ENCODE measurements around the gene CHRM5.

The CHRM5 gene

DNA sequence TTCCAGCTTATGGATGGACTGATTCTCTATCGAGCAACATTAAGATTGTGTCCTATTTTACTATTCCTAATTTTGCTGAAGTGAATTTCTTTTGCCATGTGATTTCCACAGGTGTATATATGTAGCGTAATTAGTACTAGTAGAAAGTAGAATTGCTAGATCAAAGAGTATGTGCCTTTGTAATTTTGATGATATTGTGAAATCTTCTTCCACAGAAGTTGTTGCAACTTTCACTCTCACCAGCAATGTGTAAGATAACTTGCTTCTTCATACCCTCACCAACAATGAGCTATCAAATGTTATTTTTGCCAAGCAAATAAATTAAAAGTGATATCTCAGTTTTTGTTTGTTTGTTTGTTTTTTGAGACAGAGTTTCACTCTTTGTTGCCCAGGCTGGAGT, 139.0 kb downstream of the CHRM5 start:
- Mint-ChIP-seq H3K4me1 (peaks cover 3% of the 10 kb centered on the region), H3K4me3 (no peak overlapping the region), H3K27me3 (ENCODE audit: low read depth, poor library complexity) (peaks cover 13% of the 10 kb centered on the region), H3K27ac (no peak overlapping the region), H3K9me3 (peaks cover 11% of the 10 kb centered on the region), H3K36me3 (ENCODE audit: low read depth) (peaks cover 17% of the 10 kb centered on the region)
- TF ChIP-seq CTCF (IDR thresholded peaks at IDR 0.05) = no peak
- no peak for DNase-seq

GRCh38 chr15:34109797-34110663, 141.7 kb downstream of the CHRM5 start:
- no peak overlapping the region for H3K4me3 Mint-ChIP-seq
- peaks cover 3% of the 10 kb centered on the region for H3K36me3 Mint-ChIP-seq (ENCODE audit: low read depth)
- no peaks in the 10 kb centered on the region for H3K4me1 Mint-ChIP-seq
- H3K9me3 Mint-ChIP-seq = no peaks in the 10 kb centered on the region
- peak; percentile 54 for TF ChIP-seq CTCF (IDR thresholded peaks at IDR 0.05)
- DNase-seq = no peak
- peaks cover 6% of the 10 kb centered on the region for H3K27me3 Mint-ChIP-seq (ENCODE audit: low read depth, poor library complexity)
- H3K27ac Mint-ChIP-seq = no peak overlapping the region

- no peak for DNase-seq
- Mint-ChIP-seq H3K4me1 (no peaks in the 10 kb centered on the region), H3K27ac (no peak overlapping the region), H3K36me3 (ENCODE audit: low read depth) (no peaks in the 10 kb centered on the region), H3K9me3 (no peaks in the 10 kb centered on the region), H3K4me3 (no peak overlapping the region), H3K27me3 (ENCODE audit: low read depth, poor library complexity) (peaks cover 4% of the 10 kb centered on the region)
- no peak for TF ChIP-seq CTCF (IDR thresholded peaks at IDR 0.05)
Observed at GRCh38 chr15:34111488-34111887, 143.2 kb downstream of the CHRM5 start.

GRCh38 chr15:34114215-34114614, 145.9 kb downstream of the CHRM5 start:
- DNase-seq = no peak
- no peak for TF ChIP-seq CTCF (IDR thresholded peaks at IDR 0.05)
- H3K36me3 Mint-ChIP-seq (ENCODE audit: low read depth) = no peaks in the 10 kb centered on the region
- H3K27ac Mint-ChIP-seq = no peak overlapping the region
- no peak overlapping the region for H3K4me3 Mint-ChIP-seq
- H3K27me3 Mint-ChIP-seq (ENCODE audit: low read depth, poor library complexity) = peaks cover 4% of the 10 kb centered on the region
- no peaks in the 10 kb centered on the region for H3K9me3 Mint-ChIP-seq
- H3K4me1 Mint-ChIP-seq = no peaks in the 10 kb centered on the region

- no peak for DNase-seq
- TF ChIP-seq CTCF (IDR thresholded peaks at IDR 0.05) = no peak
- no peaks in the 10 kb centered on the region for H3K4me1 Mint-ChIP-seq
- peaks cover 4% of the 10 kb centered on the region for H3K27me3 Mint-ChIP-seq (ENCODE audit: low read depth, poor library complexity)
- H3K36me3 Mint-ChIP-seq (ENCODE audit: low read depth) = no peaks in the 10 kb centered on the region
- H3K27ac Mint-ChIP-seq = no peak overlapping the region
- no peaks in the 10 kb centered on the region for H3K9me3 Mint-ChIP-seq
- H3K4me3 Mint-ChIP-seq = no peak overlapping the region
Observed at GRCh38 chr15:34114739-34115138, 146.4 kb downstream of the CHRM5 start.

DNA sequence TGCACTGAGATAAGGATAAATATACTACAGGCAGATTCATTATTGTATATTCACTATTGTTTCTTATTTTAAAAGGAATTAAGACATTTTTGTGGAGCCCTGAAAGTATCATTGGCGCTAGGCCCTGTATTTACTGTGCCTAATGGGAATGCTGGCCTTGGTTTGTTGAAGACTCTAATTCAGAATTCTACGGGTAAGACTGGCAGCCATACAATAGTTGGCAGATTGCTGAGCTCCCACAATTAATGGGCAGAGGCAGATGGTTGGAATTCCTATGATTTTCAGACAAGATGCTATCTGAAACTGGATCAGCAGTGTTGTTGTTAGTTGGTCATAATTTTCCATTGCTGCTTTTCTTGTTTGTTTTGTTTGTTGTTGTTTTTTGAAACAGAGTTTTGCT, 148.3 kb downstream of the CHRM5 start:
- no peak for DNase-seq
- peaks cover 8% of the 10 kb centered on the region for H3K9me3 Mint-ChIP-seq
- TF ChIP-seq CTCF (IDR thresholded peaks at IDR 0.05) = no peak
- H3K27me3 Mint-ChIP-seq (ENCODE audit: low read depth, poor library complexity) = peaks cover under 1% of the 10 kb centered on the region
- H3K27ac Mint-ChIP-seq = no peak overlapping the region
- H3K4me1 Mint-ChIP-seq = no peaks in the 10 kb centered on the region
- no peak overlapping the region for H3K4me3 Mint-ChIP-seq
- no peaks in the 10 kb centered on the region for H3K36me3 Mint-ChIP-seq (ENCODE audit: low read depth)
